SH-SY5Y (cell line): ENCODE data around the gene MYO3A.

ENCODE experiments used
- GATA2 ChIP-seq: IDR thresholded peaks from 2 replicates; pipeline ENCODE4 v1.6.1; 2011; ENCODE audit warnings: mild to moderate bottlenecking, low read depth, low read length
- GATA3 ChIP-seq: IDR thresholded peaks from 2 replicates; pipeline ENCODE4 v1.6.1; 2011; ENCODE audit warnings: low read depth, mild to moderate bottlenecking, low read length, moderate library complexity

The MYO3A gene

GRCh38 chr10:26093229-26093628 is 159.2 kb downstream of the MYO3A start:
- TF ChIP-seq GATA3, result no peak
- no peak for TF ChIP-seq GATA2

GRCh38 chr10:26095781-26096180 is 161.8 kb downstream of the MYO3A start:
- no peak for TF ChIP-seq GATA3
- no peak for TF ChIP-seq GATA2

- no peak for TF ChIP-seq GATA3
- TF ChIP-seq GATA2, result no peak
Measured at GRCh38 chr10:26112532-26112931, 178.5 kb downstream of the MYO3A start.

GRCh38 chr10:26138613-26139012 is 204.6 kb downstream of the MYO3A start:
- TF ChIP-seq GATA2 (no peak), GATA3 (no peak)

GRCh38 chr10:26156019-26156418 is 222.0 kb downstream of the MYO3A start:
- TF ChIP-seq GATA2, result no peak
- TF ChIP-seq GATA3, result no peak

GRCh38 chr10:26157734-26158133 is 223.7 kb downstream of the MYO3A start:
- TF ChIP-seq GATA3, result no peak
- TF ChIP-seq GATA2, result no peak

GRCh38 chr10:26169466-26169865 is 235.4 kb downstream of the MYO3A start:
- TF ChIP-seq GATA2 (no peak), GATA3 (no peak)

- no peak for TF ChIP-seq GATA2
- no peak for TF ChIP-seq GATA3
Measured at GRCh38 chr10:26172131-26172530, 238.1 kb downstream of the MYO3A start.

- no peak for TF ChIP-seq GATA2
- TF ChIP-seq GATA3, result no peak
Measured at GRCh38 chr10:26173837-26174236, 239.8 kb downstream of the MYO3A start.

- TF ChIP-seq GATA3, result no peak
- TF ChIP-seq GATA2, result no peak
Measured at GRCh38 chr10:26177341-26177740, 243.3 kb downstream of the MYO3A start.

- TF ChIP-seq GATA3 (no peak), GATA2 (no peak)
Measured at GRCh38 chr10:26194275-26194674, 260.2 kb downstream of the MYO3A start.

- TF ChIP-seq GATA2 (no peak), GATA3 (no peak)
Measured at GRCh38 chr10:26197248-26197647, 263.2 kb downstream of the MYO3A start.

- no peak for TF ChIP-seq GATA3
- no peak for TF ChIP-seq GATA2
Measured at GRCh38 chr10:26198119-26198518, 264.1 kb downstream of the MYO3A start.

GRCh38 chr10:26199841-26200240 is 265.8 kb downstream of the MYO3A start:
- TF ChIP-seq GATA2, result no peak
- no peak for TF ChIP-seq GATA3

GRCh38 chr10:26205223-26205622 is 271.2 kb downstream of the MYO3A start:
- TF ChIP-seq GATA3, result no peak

GRCh38 chr10:26211781-26212444 is 277.9 kb downstream of the MYO3A start:
- TF ChIP-seq GATA2 (no peak), GATA3 (no peak)
